CD4-positive, alpha-beta T cell treated with Interleukin-21 for 1 hour (primary cell): ENCODE measurements around the gene UVRAG.
"Not testable (repeated sequence)": the region's sequence is repeated elsewhere in the genome, so short reads cannot be mapped to it uniquely, and the experiment has no call there.

ENCODE experiments used
- DNase-seq: peaks from one replicate; pipeline ENCODE4 v3.0.0-alpha.2; 2020

The UVRAG gene

DNA sequence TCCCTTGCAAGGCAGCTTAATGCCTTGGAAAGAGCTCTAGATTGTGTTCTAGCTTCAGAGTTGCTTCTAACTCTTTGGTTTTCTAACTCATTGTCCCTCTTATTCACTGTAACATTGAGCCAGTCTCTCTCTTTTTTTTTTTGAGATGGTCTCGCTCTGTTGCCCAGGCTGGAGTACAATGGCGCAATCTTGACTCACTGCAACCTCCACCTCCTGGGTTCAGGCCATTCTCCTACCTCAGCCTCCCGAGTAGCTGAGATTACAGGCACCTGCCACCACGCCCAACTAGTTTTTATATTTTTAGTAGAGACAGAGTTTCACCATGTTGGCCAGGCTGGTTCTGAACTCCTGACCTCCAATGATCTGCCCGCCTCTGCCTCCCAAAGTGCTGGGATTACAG, 266.1 kb downstream of the UVRAG start:
- DNase-seq, result not testable (repeated sequence)

DNA sequence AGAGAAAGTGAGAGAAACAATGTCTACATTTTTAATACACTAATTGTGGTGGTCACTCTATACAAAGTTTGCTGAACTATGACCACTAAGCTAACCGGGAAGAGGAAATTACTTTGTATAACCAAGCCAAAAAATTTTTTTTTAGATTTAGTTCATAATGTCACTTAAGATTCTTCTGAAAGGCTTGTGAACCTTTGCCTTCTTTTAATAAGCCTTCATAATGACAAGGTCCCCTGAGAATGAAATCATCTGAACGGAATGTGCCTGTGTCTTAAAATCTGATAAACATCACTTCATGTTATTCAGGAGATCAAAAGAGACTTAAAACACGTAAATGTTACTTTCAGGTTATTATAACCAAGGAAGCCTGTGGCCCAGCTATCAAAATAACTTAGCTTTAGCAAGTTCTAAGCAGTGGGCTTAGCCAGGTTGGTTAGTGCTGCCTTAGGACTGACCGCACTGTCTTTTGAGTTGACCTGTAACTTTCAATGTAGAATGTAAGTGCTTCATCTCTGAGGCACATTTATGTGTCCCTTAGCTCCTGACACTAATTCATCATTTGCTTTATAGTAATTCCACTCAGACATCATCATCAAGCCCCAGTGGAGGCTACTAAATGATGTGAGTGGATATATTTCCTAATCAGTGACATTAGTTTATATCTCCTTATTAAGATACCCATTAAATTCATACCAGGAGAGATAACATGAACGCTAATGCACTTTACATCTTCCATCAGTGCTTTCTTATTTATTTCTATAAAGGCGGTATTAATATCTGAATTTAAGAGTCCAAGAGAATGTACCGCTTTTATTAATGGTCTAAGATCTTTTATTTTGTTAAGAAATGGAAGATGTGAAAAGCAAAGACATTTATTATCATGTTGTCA, 268.8 kb downstream of the UVRAG start:
- no peak for DNase-seq

GRCh38 chr11:76085270-76085669, 270.3 kb downstream of the UVRAG start:
- no peak for DNase-seq

DNA sequence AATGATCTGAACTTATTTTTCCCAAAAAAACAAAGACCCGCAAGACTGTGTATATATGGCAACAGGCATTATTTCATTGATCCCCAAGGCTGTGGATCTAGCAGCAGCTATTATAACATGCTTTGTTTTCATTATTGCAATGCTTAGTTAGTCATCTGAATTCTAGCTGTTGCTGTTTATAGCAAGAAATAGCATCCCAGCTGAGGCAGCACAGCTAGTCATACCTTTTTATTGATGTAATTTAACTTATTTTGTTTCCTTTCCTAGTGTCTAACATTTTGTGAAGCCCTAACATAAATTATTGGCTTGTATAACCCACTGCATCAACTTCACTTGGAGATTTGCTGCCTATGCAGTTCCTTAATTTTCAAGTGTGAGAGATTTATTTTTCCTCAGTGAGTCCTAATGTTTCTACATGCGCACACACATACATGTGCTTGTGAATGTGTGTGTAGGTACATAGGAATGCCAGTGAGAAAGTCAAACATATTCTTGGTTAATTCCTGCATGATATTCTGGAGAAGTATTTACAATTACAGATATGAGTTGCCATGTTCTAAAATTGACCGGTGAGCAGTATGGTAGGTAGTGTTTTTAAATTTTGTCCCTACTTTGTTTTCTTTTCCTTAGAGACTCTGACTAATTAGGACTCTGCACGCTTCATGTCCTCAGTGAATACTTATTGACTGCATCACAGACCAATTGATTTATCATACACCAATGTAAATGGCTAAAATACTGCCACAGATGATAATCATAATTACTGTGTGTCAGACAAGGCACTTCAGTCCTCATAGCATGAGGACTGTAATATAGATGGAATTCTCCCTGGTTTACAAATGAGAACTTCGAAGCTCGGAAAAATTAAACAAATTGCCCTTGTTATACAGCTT, 272.0 kb downstream of the UVRAG start:
- no peak for DNase-seq

DNA sequence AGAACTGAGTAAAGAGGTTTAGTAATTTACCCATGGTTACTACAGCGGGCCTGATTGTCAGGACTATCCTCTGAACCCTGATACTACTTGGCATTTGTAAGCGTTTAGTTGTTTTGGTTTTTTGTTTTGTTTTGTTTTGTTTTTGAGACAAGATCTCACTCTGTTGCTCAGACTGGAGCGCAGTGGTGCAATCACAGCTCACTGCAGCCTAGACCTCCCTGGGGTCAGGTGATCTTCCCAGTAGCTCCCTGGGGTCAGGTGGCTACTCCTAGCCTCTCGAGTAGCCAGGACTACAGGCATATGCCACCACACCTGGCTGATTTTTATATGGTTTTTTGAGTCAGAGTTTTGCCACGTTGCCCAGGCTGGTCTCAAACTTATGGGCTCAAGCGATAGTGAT, 272.7 kb downstream of the UVRAG start:
- DNase-seq, result no peak

GRCh38 chr11:76088511-76088910, 273.5 kb downstream of the UVRAG start:
- DNase-seq, result no peak

- DNase-seq, result no peak
Observed at GRCh38 chr11:76090174-76090573, 275.2 kb downstream of the UVRAG start.

DNA sequence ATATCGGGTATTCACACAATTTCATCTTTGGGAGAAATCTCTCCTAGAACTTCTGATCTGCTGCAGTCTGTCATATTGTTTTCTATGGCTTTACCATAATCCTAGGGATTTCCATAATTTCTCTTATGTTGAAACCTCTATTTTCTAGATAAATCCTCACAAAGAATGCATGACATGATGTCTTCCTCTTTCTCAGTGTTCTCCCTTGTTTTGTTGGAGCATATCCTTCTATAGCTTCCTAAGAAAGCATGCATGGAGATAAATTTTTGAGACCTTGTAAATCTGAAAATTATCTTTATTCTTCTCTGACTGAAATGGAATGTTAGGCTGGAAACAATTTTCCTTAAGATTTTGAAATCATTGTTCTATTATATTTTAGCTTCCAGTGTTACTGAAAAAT, 275.8 kb downstream of the UVRAG start:
- no peak for DNase-seq

DNA sequence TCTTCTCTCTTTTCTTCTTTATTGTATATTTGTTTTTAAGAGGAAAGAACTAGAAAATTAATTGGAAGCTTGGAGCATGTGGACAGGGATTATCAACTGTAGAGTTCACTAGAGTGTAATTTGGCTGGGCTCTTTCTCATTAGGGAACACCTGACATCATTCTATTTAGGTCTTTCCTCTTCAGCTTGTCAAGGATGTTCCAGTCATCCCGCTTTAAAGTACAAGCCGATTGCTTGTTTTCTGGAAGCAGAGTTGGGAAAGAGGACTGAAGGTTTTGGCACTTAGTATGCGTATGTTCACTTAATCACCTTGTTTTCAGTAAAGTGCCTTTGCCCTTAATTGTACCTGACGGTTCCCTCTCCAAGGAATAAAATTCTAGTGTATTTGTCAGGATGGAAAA, 279.7 kb downstream of the UVRAG start:
- DNase-seq, result no peak

GRCh38 chr11:76095891-76096290, 280.9 kb downstream of the UVRAG start:
- DNase-seq, result no peak

- no peak for DNase-seq
Observed at GRCh38 chr11:76096552-76096951, 281.5 kb downstream of the UVRAG start.

DNA sequence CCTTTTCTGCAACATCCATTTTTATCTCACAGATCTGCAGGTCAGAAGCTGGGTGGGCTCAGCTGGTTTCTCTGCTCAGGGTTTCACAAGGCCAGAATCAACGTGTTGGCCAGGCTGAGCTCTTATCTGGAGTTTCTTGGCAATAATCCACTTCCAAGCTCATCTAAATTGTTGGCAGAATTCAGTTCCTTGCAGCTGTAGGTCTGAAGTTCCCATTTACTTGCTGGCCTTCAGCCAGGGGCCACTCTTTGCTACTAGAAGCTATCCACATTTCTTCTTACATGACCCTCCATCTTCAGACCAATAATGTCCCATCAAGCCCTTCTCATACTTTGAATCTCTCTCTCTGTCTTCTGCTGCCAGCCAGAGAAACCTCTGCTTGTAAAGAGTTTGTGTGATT, 287.8 kb downstream of the UVRAG start:
- DNase-seq, result no peak

- DNase-seq, result no peak
Observed at GRCh38 chr11:76103460-76103859, 288.4 kb downstream of the UVRAG start.

DNA sequence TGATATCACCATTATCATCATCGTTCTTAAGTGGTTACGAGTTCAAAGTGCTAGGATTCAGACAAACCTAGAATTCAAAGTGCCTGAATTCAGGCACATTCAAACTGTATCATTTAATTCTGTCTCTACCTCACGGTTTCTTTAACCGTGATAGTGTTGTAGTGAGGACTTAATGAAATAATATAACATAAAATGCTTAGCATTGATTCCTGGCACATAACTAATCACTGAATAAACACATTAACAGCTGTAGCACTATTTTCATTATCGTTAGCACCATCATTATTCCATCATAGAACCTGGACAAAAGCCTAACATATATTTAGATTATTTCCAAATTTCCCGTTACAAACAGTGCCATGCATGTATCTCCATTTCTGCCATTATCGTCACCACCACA, 289.3 kb downstream of the UVRAG start:
- DNase-seq, result no peak

GRCh38 chr11:76105637-76106036, 290.6 kb downstream of the UVRAG start:
- DNase-seq, result no peak

GRCh38 chr11:76107971-76108370, 293.0 kb downstream of the UVRAG start:
- DNase-seq, result no peak

DNA sequence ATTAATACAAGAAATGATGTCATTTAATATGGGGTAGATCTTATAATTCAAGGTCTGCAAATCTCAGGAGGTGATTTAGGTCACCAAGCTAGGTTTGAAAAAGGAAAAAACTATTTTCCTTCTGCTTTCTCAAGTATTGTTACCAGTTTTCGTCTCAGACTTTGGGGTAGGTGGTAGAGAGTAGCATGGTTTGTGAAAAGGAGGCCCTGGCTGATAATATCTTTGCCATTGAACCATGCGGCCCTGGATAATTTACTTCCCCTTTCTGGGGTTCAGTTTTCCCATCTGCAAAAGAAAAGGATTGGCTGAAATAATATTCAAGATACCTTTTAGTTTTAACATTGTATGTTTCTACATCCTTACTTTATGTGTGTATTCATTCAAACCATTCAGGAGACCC, 299.2 kb downstream of the UVRAG start:
- no peak for DNase-seq

- no peak for DNase-seq
Observed at GRCh38 chr11:76115555-76115954, 300.5 kb downstream of the UVRAG start.

GRCh38 chr11:76119032-76119431, 304.0 kb downstream of the UVRAG start:
- DNase-seq, result no peak

DNA sequence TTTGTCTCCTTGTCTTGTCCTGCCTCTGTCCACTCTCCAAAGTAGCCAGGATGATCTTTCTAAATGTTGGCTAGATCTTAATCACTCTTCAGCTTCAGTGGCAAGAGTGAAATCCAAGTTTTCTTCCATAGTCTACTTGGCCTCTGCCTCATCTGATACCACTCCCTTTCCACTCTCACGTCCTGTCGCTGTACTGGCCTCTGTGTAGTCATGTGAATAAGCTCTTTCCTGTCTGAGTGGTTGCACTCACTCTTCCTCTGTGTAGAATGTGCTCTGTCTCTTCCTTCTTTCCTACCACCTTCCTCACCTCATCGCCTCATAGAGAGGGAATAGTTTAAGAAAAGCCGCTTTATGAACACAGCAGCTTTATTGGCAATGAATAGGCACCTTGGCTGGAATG, 304.8 kb downstream of the UVRAG start:
- DNase-seq, result no peak

DNA sequence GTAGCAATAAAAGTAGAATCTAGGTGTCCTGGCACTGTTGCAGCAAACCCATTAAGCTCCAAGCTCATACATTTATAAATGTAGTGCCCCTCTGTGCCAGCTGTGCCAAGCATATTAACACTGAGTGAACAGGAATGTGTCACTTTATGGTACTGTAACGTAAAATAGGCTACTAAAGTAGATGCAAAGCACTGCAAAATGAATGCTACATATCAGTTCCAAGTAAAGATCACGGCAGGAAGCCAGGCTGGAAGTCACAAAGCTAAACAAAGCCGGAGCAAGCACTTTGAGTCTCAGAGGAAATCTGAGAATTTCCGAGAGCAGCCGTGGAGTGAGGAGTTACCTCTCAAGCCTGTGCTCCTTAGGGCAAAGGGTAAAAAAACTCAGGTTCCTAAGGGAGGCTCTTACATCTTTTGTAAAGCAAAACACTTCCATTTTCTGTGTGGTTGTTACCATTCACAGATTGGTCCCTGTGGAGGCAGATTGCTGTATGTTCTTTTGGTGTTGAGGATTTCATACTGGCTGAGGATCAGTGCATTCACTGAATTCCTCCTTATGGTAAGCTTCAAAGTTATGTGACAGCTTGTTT, 305.6 kb downstream of the UVRAG start:
- no peak for DNase-seq

GRCh38 chr11:76123248-76123647, 308.2 kb downstream of the UVRAG start:
- no peak for DNase-seq

- no peak for DNase-seq
Observed at GRCh38 chr11:76124905-76125770, 310.1 kb downstream of the UVRAG start.
